Measurements from ENCODE around the gene SRCAP. TPM values are rescaled to one million over a fixed set of nuclear protein-coding genes. Genes with fewer than 3 reads are reported as not detected.

Gene SRCAP
- total and polyA plus RNA-seq, 2 experiments from 2014 or later: 9.1 to 23.7 TPM

DNA sequence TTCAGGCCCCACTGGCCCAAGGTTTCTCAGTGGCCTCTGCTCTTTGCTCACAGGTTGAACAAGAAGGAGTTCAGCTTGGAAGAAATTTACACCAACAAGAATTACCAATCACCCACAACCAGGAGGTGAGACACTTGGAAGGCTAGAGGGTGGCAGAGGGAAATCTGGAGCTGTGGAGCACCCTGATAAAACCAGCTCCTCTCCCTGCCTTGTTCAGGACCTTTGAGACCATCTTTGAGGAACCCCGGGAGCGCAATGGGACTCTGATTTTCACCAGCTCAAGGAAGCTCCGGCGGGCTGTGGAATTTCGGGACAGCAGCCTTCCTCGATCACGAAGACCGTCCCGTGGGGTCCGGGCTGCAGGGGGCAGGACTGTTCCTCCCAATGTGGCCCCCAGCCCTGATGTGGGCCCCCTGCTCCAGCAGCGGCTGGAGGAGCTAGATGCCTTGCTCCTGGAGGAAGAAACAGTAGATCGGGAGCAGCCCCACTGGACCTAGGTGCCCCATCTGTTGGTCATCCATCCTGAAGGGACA lies 43.1 kb upstream of the SRCAP start:
- Histone ChIP-seq H3K27ac (no peak overlapping the region), H3K4me1 (ENCODE audit: insufficient read depth) (peaks cover 16% of the 10 kb centered on the region), H3K79me2 (ENCODE audit: insufficient read depth) (peaks cover 37% of the 10 kb centered on the region), H3K9me3 (ENCODE audit: low read depth) (no peaks in the 10 kb centered on the region), H4K20me1 (ENCODE audit: insufficient read depth) (no peaks in the 10 kb centered on the region), H3F3A (ENCODE audit: insufficient read depth) (peaks cover 18% of the 10 kb centered on the region), H3K9me2 (ENCODE audit: insufficient read depth) (no peaks in the 10 kb centered on the region), H3K36me3 (ENCODE audit: low read depth) (peaks cover 7% of the 10 kb centered on the region; the same call in 1 of the 2 replicates), H3K4me2 (ENCODE audit: unreplicated experiment) (no peak overlapping the region), H3K27me3 (replicated peaks; ENCODE audit: insufficient read depth) (no peaks in the 10 kb centered on the region), H3K9ac (no peak overlapping the region), H3K4me3 (no peak overlapping the region), H2AFZ (no peak overlapping the region)
- WGBS, 2 experiments (ENCODE audit: low coverage in 1 of 2, low lambda C conversion rate in 2 of 2, missing lambda C conversion rate in 2 of 2): 89 to 92% methylated on average over 12 of the region's 12 CpGs
- TF ChIP-seq EZH2 (IDR thresholded peaks at IDR 0.05; ENCODE audit: insufficient read depth, poor library complexity, severe bottlenecking) (no peak), EZH2phosphoT487 (IDR thresholded peaks at IDR 0.05; ENCODE audit: insufficient read depth, low read depth) (no peak)
- in situ Hi-C loops (cut with MboI): no loop called here
- DNase-seq: no peak

DNA sequence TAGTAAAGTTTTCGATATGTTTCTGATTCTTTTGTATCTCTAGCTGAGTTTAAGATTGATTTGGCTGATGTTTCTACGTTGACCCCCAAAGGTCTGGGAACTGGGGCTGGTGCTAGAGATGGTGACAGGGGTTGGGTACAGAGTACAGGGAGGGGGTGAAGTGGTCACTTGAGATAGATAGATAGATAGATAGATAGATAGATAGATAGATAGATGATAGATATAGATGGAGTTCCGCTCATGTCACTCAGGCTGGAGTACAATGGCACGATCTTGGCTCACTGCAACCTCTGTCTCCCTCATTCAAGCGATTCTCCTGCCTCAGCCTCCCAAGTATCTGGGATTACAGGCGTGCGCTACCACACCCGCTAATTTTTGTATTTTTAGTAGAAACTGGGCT lies 42.6 kb upstream of the SRCAP start:
- no peak overlapping the region for H3K4me2 ChIP-seq (ENCODE audit: unreplicated experiment)
- H3K27ac ChIP-seq: peak overlapping the region; percentile 86; the same call in 1 of the 2 replicates
- TF ChIP-seq EZH2phosphoT487 (IDR thresholded peaks at IDR 0.05; ENCODE audit: insufficient read depth, low read depth): no peak
- TF ChIP-seq EZH2 (IDR thresholded peaks at IDR 0.05; ENCODE audit: insufficient read depth, poor library complexity, severe bottlenecking): no peak
- DNase-seq: no peak
- peaks cover 7% of the 10 kb centered on the region; the same call in 1 of the 2 replicates for H3K36me3 ChIP-seq (ENCODE audit: low read depth)
- WGBS, 2 experiments (ENCODE audit: low coverage in 1 of 2, low lambda C conversion rate in 2 of 2, missing lambda C conversion rate in 2 of 2): 96 to 98% methylated on average over 8 of the region's 8 CpGs
- H3K79me2 ChIP-seq (ENCODE audit: insufficient read depth): peaks cover 42% of the 10 kb centered on the region
- H3K9me3 ChIP-seq (ENCODE audit: low read depth): no peaks in the 10 kb centered on the region
- no peak overlapping the region for H3K4me3 ChIP-seq
- H3F3A ChIP-seq (ENCODE audit: insufficient read depth): peaks cover 18% of the 10 kb centered on the region
- no peak overlapping the region for H3K9ac ChIP-seq
- H3K4me1 ChIP-seq (ENCODE audit: insufficient read depth): peaks cover 21% of the 10 kb centered on the region
- in situ Hi-C loops (cut with MboI): no loop called here
- H3K9me2 ChIP-seq (ENCODE audit: insufficient read depth): no peaks in the 10 kb centered on the region
- no peak overlapping the region for H2AFZ ChIP-seq
- H3K27me3 ChIP-seq (replicated peaks; ENCODE audit: insufficient read depth): no peaks in the 10 kb centered on the region
- no peaks in the 10 kb centered on the region for H4K20me1 ChIP-seq (ENCODE audit: insufficient read depth)

DNA sequence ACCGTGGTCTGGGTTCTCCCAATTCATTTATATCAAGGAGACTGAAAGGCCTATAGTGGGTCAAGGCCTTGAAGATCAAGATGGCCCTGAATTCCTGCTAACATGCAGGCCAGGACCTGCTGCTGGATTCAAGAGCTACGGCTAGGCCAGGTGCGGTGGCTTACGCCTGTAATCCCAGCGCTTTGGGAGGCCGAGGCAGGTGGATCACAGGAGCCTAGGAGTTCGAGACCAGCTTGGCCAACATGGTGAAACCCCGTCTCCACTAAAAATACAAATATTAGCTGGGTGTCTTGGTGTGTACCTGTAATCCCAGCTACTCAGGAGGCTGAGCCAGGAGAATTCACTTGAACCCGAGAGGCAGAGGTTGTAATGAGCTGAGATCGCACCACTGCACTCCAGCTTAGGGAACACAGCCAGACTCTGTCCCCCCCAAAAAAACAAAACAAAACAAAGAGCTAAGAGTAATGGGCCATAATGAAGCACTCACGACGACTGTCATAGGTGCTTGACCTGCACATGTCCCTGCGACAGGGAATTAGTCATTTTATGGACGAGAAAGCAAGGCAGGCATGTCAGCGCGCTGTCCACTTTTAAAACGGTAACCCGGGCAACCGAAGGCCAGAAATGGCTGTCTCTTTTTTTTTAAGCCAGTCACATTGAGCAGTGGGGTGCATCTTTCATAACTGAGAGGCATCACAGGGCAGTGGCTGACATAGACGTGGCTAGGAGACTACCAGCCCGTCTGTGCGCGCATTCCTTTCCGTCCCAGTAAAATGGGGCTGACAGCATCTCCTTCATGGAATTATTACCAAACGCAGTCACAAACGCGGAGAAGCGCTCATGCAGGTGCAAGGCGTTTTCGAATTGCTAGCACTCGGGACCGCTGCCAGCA lies 41.8 kb upstream of the SRCAP start:
- Histone ChIP-seq H3K79me2 (ENCODE audit: insufficient read depth) (peaks cover 45% of the 10 kb centered on the region), H3K9me3 (ENCODE audit: low read depth) (no peaks in the 10 kb centered on the region), H3K4me3 (peak overlapping the region; percentile 68), H4K20me1 (ENCODE audit: insufficient read depth) (no peaks in the 10 kb centered on the region), H3F3A (ENCODE audit: insufficient read depth) (peaks cover 18% of the 10 kb centered on the region), H2AFZ (peak overlapping the region; percentile 71), H3K27ac (peak overlapping the region; percentile 86), H3K9ac (peak overlapping the region; percentile 80), H3K27me3 (replicated peaks; ENCODE audit: insufficient read depth) (no peaks in the 10 kb centered on the region), H3K4me2 (ENCODE audit: unreplicated experiment) (peak overlapping the region; percentile 55), H3K36me3 (ENCODE audit: low read depth) (peaks cover 7% of the 10 kb centered on the region; the same call in 1 of the 2 replicates), H3K4me1 (ENCODE audit: insufficient read depth) (peaks cover 22% of the 10 kb centered on the region), H3K9me2 (ENCODE audit: insufficient read depth) (no peaks in the 10 kb centered on the region)
- in situ Hi-C loops (cut with MboI): no loop called here
- no peak for TF ChIP-seq EZH2 (IDR thresholded peaks at IDR 0.05; ENCODE audit: insufficient read depth, poor library complexity, severe bottlenecking)
- no peak for TF ChIP-seq EZH2phosphoT487 (IDR thresholded peaks at IDR 0.05; ENCODE audit: insufficient read depth, low read depth)
- WGBS, 2 experiments (ENCODE audit: low coverage in 1 of 2, low lambda C conversion rate in 2 of 2, missing lambda C conversion rate in 2 of 2): 31 to 32% methylated on average over 32 of the region's 32 CpGs
- peak; percentile 85 for DNase-seq

DNA sequence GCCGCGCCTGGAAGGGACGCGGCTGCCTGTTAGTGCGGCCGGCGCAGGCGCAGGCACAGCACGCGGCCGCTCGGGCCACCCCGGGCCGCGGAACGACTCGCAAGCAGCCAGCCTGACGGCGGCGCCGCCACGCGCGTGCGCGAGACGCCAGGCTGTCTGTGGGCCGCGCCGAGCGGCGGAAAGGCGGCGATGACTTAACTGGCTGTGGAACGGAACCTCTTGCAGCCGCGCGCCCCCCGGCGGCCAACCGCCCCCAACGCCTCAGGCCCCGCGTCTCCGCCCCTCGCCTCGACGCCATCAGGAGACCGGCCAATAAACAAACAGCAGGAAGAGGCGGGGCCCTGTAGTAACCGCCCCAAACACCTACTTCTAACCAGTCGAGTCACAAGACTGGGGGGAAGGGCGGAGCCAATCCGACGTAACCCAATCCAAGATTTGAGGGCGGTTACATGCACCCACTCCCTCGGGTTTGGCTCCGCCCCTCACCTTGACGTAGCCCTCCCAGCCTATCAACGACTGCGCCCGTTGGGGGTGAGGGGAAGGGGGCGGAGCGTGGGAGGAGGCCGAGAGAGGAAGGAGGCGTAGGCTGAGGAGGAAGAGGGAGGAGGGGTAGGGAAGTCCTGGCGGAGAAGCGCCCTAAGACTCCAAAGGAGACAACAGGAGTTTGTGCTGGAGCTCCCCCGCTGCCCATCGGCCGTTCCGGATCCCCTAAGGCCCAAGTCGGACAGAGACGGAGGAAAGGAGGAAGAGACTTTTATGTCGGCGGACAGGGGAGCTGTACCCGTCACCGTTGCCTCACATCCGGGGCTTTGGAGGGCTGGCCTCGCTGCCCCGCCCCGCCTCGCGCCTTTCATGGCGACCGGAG lies 40.9 kb upstream of the SRCAP start, which contains the start of gene FBRS:
FBRS (plus strand) TSS at position 566 of the 865 bp plus-strand sequence. CDS start 1,088 bp downstream, outside the sequence.
- Histone ChIP-seq H4K20me1 (ENCODE audit: insufficient read depth) (no peaks in the 10 kb centered on the region; the same call in 1 of the 2 replicates), H3K4me2 (ENCODE audit: unreplicated experiment) (peak within 1 kb of the TSS; percentile 69), H3K9me3 (ENCODE audit: low read depth) (no peaks in the 10 kb centered on the region), H3K4me3 (peak within 1 kb of the TSS; percentile 88), H3K9ac (peak within 1 kb of the TSS; percentile 94), H3K79me2 (ENCODE audit: insufficient read depth) (peaks cover 45% of the 10 kb centered on the region), H3K27ac (peak within 1 kb of the TSS; percentile 97), H3K27me3 (replicated peaks; ENCODE audit: insufficient read depth) (no peaks in the 10 kb centered on the region), H3K36me3 (ENCODE audit: low read depth) (peaks cover 10% of the 10 kb centered on the region; the same call in 1 of the 2 replicates), H3K9me2 (ENCODE audit: insufficient read depth) (no peaks in the 10 kb centered on the region), H3K4me1 (ENCODE audit: insufficient read depth) (peaks cover 20% of the 10 kb centered on the region), H3F3A (ENCODE audit: insufficient read depth) (peaks cover 18% of the 10 kb centered on the region), H2AFZ (peak within 1 kb of the TSS; percentile 71)
- TF ChIP-seq EZH2phosphoT487 (IDR thresholded peaks at IDR 0.05; ENCODE audit: insufficient read depth, low read depth) (no peak), EZH2 (IDR thresholded peaks at IDR 0.05; ENCODE audit: insufficient read depth, poor library complexity, severe bottlenecking) (no peak)
- in situ Hi-C loops (cut with MboI): no loop called here
- peak; percentile 100 for DNase-seq
- 1% methylated on average over 65 to 70 of the region's 86 CpGs for WGBS, 2 experiments (ENCODE audit: low coverage in 1 of 2, low lambda C conversion rate in 2 of 2, missing lambda C conversion rate in 2 of 2)
